HEK293 (cell line): ENCODE measurements around the gene TCOF1.

Experiments
- CTCF ChIP-seq: fragments of 450-650 bp; formaldehyde crosslinking; IDR thresholded peaks from 2 replicates; pipeline ENCODE4 v1.5.1; 2016; ENCODE audit warnings: missing biosample characterization, missing genetic modification characterization
- ELK4 ChIP-seq: IDR thresholded peaks from 2 replicates; pipeline ENCODE4 v1.6.1; 2011; ENCODE audit warnings: mild to moderate bottlenecking, low read depth, low read length, borderline replicate concordance
- MYNN ChIP-seq: fragments of 450-650 bp; formaldehyde crosslinking; IDR thresholded peaks from 2 replicates; pipeline ENCODE4 v1.5.1; 2016; ENCODE audit warnings: missing biosample characterization, missing genetic modification characterization, borderline replicate concordance
- TCF7L2 ChIP-seq: IDR thresholded peaks from 2 replicates; pipeline ENCODE4 v1.6.1; 2011; ENCODE audit warnings: low read depth, mild to moderate bottlenecking, inconsistent platforms, low read length, moderate library complexity, borderline replicate concordance
- ZBTB20 ChIP-seq: fragments of 450-650 bp; formaldehyde crosslinking; IDR thresholded peaks from 2 replicates; pipeline ENCODE4 v1.5.1; 2016; ENCODE audit warnings: missing biosample characterization, missing genetic modification characterization
- ZBTB7A ChIP-seq: fragments of 450-650 bp; formaldehyde crosslinking; IDR thresholded peaks from 2 replicates; pipeline ENCODE4 v1.5.1; 2016; ENCODE audit warnings: low read depth, missing biosample characterization, missing genetic modification characterization
- ZNF24 ChIP-seq: fragments of 450-650 bp; formaldehyde crosslinking; IDR thresholded peaks from 2 replicates; pipeline ENCODE4 v1.5.1; 2016; ENCODE audit warnings: missing biosample characterization, missing genetic modification characterization
- ZNF292 ChIP-seq: fragments of 450-650 bp; formaldehyde crosslinking; IDR thresholded peaks from 2 replicates; pipeline ENCODE4 v1.5.1; 2016; ENCODE audit warnings: low read depth, missing biosample characterization, missing genetic modification characterization, borderline replicate concordance
- ZNF335 ChIP-seq: fragments of 450-650 bp; formaldehyde crosslinking; conservative IDR thresholded peaks from 2 replicates; pipeline ENCODE4 v1.5.1; 2016; ENCODE audit warnings: missing biosample characterization, missing genetic modification characterization
- ZNF350 ChIP-seq: fragments of 450-650 bp; formaldehyde crosslinking; IDR thresholded peaks from 2 replicates; pipeline ENCODE4 v1.5.0; 2017; ENCODE audit warnings: missing biosample characterization, mild to moderate bottlenecking, missing genetic modification characterization
- ZNF366 ChIP-seq: fragments of 450-650 bp; formaldehyde crosslinking; conservative IDR thresholded peaks from 2 replicates; pipeline ENCODE4 v1.5.1; 2016; ENCODE audit warnings: missing biosample characterization, missing genetic modification characterization
- ZNF560 ChIP-seq: fragments of 450-650 bp; formaldehyde crosslinking; IDR thresholded peaks from 2 replicates; pipeline ENCODE4 v1.5.1; 2017; ENCODE audit warnings: missing biosample characterization, missing genetic modification characterization, borderline replicate concordance
- ZXDB ChIP-seq: fragments of 450-650 bp; formaldehyde crosslinking; IDR thresholded peaks from 2 replicates; pipeline ENCODE4 v1.5.1; 2016; ENCODE audit warnings: missing biosample characterization, missing genetic modification characterization

GRCh38 chr5:150311015-150311692 lies 46.3 kb upstream of the TCOF1 start:
- no peak for TF ChIP-seq CTCF
- no peak for TF ChIP-seq ZXDB (tag by site-specific recombination)
- TF ChIP-seq ZNF350 (tag by site-specific recombination): no peak
- TF ChIP-seq TCF7L2: no peak
- no peak for TF ChIP-seq ZNF560 (tag by site-specific recombination)
- TF ChIP-seq ZNF24 (tag by site-specific recombination): no peak
- no peak for TF ChIP-seq MYNN
- no peak for TF ChIP-seq ZNF335 (tag by site-specific recombination)
- TF ChIP-seq ZNF292 (tag by site-specific recombination): no peak
- no peak for TF ChIP-seq ZBTB20 (tag by site-specific recombination)
- TF ChIP-seq ZNF366 (tag by site-specific recombination): no peak
- TF ChIP-seq ELK4: no peak
- no peak for TF ChIP-seq ZBTB7A (tag by site-specific recombination)
